Progenitor cell of endocrine pancreas (in vitro differentiated cells): ENCODE results near the gene BHMT. TPM values are rescaled to one million over a fixed set of nuclear protein-coding genes. Genes with fewer than 3 reads are reported as not detected.
"Not testable (repeated sequence)": the region's sequence is repeated elsewhere in the genome, so short reads cannot be mapped to it uniquely, and the experiment has no call there.

Source experiments
- DNase-seq: peaks from one replicate; pipeline ENCODE4 v3.0.0; 2021; ENCODE audit warnings: low spot score; ENCODE audit not compliant: unreplicated experiment
- H3K27ac Mint-ChIP-seq: 2 replicates; pipeline ENCODE4 v1.8.0; 2021; ENCODE audit warnings: mild to moderate bottlenecking, moderate library complexity, mixed read lengths
- H3K27me3 Mint-ChIP-seq: 2 replicates; pipeline ENCODE4 v1.8.0; 2021; ENCODE audit warnings: mixed read lengths
- H3K36me3 Mint-ChIP-seq: 2 replicates; pipeline ENCODE4 v1.8.0; 2022; ENCODE audit warnings: mixed read lengths; ENCODE audit not compliant: insufficient read depth
- H3K4me1 Mint-ChIP-seq: 2 replicates; pipeline ENCODE4 v1.8.0; 2021; ENCODE audit warnings: low read depth, mixed read lengths
- H3K4me3 Mint-ChIP-seq: 2 replicates; pipeline ENCODE4 v1.8.0; 2021; ENCODE audit warnings: low read depth, mild to moderate bottlenecking, moderate library complexity, mixed read lengths
- H3K9me3 Mint-ChIP-seq: 2 replicates; pipeline ENCODE4 v1.8.0; 2021; ENCODE audit warnings: low read depth, mixed read lengths
- CTCF ChIP-seq: fragments of 200-600 bp; sonication (generic); IDR thresholded peaks from one replicate; pipeline ENCODE4 v1.5.0; 2021; ENCODE audit warnings: antibody characterized with exemption, mild to moderate bottlenecking; ENCODE audit not compliant: unreplicated experiment
- total RNA-seq: library from RNA; stranded (reverse); gene quantifications from 2 replicates; pipeline ENCODE4 v1.2.1, GENCODE V29; 2021

The BHMT gene
- total RNA-seq, 1 donor from 2014 or later: 1.4 TPM

- H3K4me3 Mint-ChIP-seq: no peak overlapping the region
- TF ChIP-seq CTCF: no peak
- DNase-seq: no peak
- no peaks in the 10 kb centered on the region for H3K9me3 Mint-ChIP-seq
- H3K27ac Mint-ChIP-seq: no peak overlapping the region
- H3K27me3 Mint-ChIP-seq: no peaks in the 10 kb centered on the region
- no peaks in the 10 kb centered on the region for H3K4me1 Mint-ChIP-seq
- H3K36me3 Mint-ChIP-seq: no peaks in the 10 kb centered on the region
Measured at GRCh38 chr5:79157305-79157704, 45.7 kb downstream of the BHMT start.

GRCh38 chr5:79161647-79162046 lies 50.0 kb downstream of the BHMT start:
- not testable (repeated sequence) for H3K27me3 Mint-ChIP-seq, H3K9me3 Mint-ChIP-seq, H3K4me3 Mint-ChIP-seq, H3K27ac Mint-ChIP-seq, H3K4me1 Mint-ChIP-seq, DNase-seq, H3K36me3 Mint-ChIP-seq

GRCh38 chr5:79168031-79168430 lies 56.4 kb downstream of the BHMT start:
- no peak overlapping the region for H3K4me3 Mint-ChIP-seq
- peaks cover 3% of the 10 kb centered on the region for H3K9me3 Mint-ChIP-seq
- H3K36me3 Mint-ChIP-seq: no peaks in the 10 kb centered on the region
- no peak overlapping the region for H3K27ac Mint-ChIP-seq
- H3K27me3 Mint-ChIP-seq: no peaks in the 10 kb centered on the region
- DNase-seq: no peak
- no peak for TF ChIP-seq CTCF
- H3K4me1 Mint-ChIP-seq: no peaks in the 10 kb centered on the region

- Mint-ChIP-seq H3K36me3 (no peaks in the 10 kb centered on the region), H3K4me3 (no peak overlapping the region), H3K27ac (no peak overlapping the region), H3K27me3 (no peaks in the 10 kb centered on the region), H3K4me1 (peaks cover 6% of the 10 kb centered on the region), H3K9me3 (peaks cover 3% of the 10 kb centered on the region)
- no peak for DNase-seq
- TF ChIP-seq CTCF: no peak
Measured at GRCh38 chr5:79170661-79171060, 59.1 kb downstream of the BHMT start.

GRCh38 chr5:79171635-79172245 lies 60.1 kb downstream of the BHMT start:
- peaks cover 6% of the 10 kb centered on the region for H3K4me1 Mint-ChIP-seq
- no peak overlapping the region for H3K27ac Mint-ChIP-seq
- no peak for TF ChIP-seq CTCF
- no peak for DNase-seq
- H3K9me3 Mint-ChIP-seq: peaks cover 3% of the 10 kb centered on the region
- H3K4me3 Mint-ChIP-seq: no peak overlapping the region
- H3K36me3 Mint-ChIP-seq: no peaks in the 10 kb centered on the region
- H3K27me3 Mint-ChIP-seq: no peaks in the 10 kb centered on the region

- Mint-ChIP-seq H3K36me3 (no peaks in the 10 kb centered on the region), H3K4me1 (peaks cover 6% of the 10 kb centered on the region), H3K27me3 (no peaks in the 10 kb centered on the region), H3K4me3 (no peak overlapping the region), H3K9me3 (peaks cover 3% of the 10 kb centered on the region), H3K27ac (no peak overlapping the region)
- DNase-seq: no peak
- no peak for TF ChIP-seq CTCF
Measured at GRCh38 chr5:79172269-79172668, 60.7 kb downstream of the BHMT start.
